GM19025 (cell line): ENCODE data around the gene SYAP1.
"Not testable (repeated sequence)": the region's sequence is repeated elsewhere in the genome, so short reads cannot be mapped to it uniquely, and the experiment has no call there.

Experiments
- ATAC-seq: cut with Tn5 transposase; IDR thresholded peaks from one replicate; pipeline ENCODE4 v1.9.1; 2021; ENCODE audit warnings: mild to moderate bottlenecking, low read depth, moderate library complexity; ENCODE audit not compliant: unreplicated experiment

Gene SYAP1

GRCh38 chrX:16719334-16720084, at the start of gene SYAP1:
TSS of gene SYAP1 (plus strand) at chrX:16719612. CDS start at chrX:16719725, 113 bp downstream.
- ATAC-seq, result peak; percentile 97

- ATAC-seq, result no peak
These were observed 48.4 kb upstream of the SYAP1 start for GRCh38 chrX:16671005-16671404.

GRCh38 chrX:16678689-16679088, 40.7 kb upstream of the SYAP1 start:
- no peak for ATAC-seq

- no peak for ATAC-seq
These were observed 36.3 kb upstream of the SYAP1 start for GRCh38 chrX:16683007-16683664.

GRCh38 chrX:16687514-16687913, 31.9 kb upstream of the SYAP1 start:
- ATAC-seq, result no peak

- ATAC-seq, result no peak
These were observed 24.2 kb upstream of the SYAP1 start for GRCh38 chrX:16695079-16695676.

- no peak for ATAC-seq
These were observed 22.5 kb upstream of the SYAP1 start for GRCh38 chrX:16696956-16697355.

GRCh38 chrX:16699389-16699788, 20.0 kb upstream of the SYAP1 start:
- ATAC-seq, result no peak

- no peak for ATAC-seq
These were observed 18.7 kb upstream of the SYAP1 start for GRCh38 chrX:16700734-16701133.

- ATAC-seq, result no peak
These were observed 16.5 kb upstream of the SYAP1 start for GRCh38 chrX:16702700-16703599.

- ATAC-seq, result no peak
These were observed 14.0 kb upstream of the SYAP1 start for GRCh38 chrX:16705370-16705769.

- ATAC-seq, result no peak
These were observed 11.4 kb upstream of the SYAP1 start for GRCh38 chrX:16708016-16708415.

- no peak for ATAC-seq
These were observed 8.1 kb upstream of the SYAP1 start for GRCh38 chrX:16711219-16711811.

- ATAC-seq, result peak; percentile 36
These were observed 7.4 kb upstream of the SYAP1 start for GRCh38 chrX:16711893-16712547.

GRCh38 chrX:16712548-16713155, 6.8 kb upstream of the SYAP1 start, which contains the start of gene CTPS2:
TSS of gene CTPS2 (minus strand) at chrX:16712669. CDS start at chrX:16702902, 9,767 bp downstream.
- ATAC-seq, result peak; percentile 80

- ATAC-seq, result no peak
These were observed 4.9 kb upstream of the SYAP1 start for GRCh38 chrX:16714504-16714903.

- ATAC-seq, result not testable (repeated sequence)
These were observed 3.8 kb upstream of the SYAP1 start for GRCh38 chrX:16715638-16716037.

- ATAC-seq, result not testable (repeated sequence)
These were observed 3.0 kb upstream of the SYAP1 start for GRCh38 chrX:16716451-16716850.

GRCh38 chrX:16718824-16719333, 533 bp upstream of the SYAP1 start:
- peak; percentile 27 for ATAC-seq
